Ammon's horn (tissue), 1 donor: ENCODE measurements around the gene SBF1.
"Not testable (repeated sequence)": the region's sequence is repeated elsewhere in the genome, so short reads cannot be mapped to it uniquely, and the experiment has no call there.

Experiments used
- DNase-seq: peaks from one replicate; pipeline ENCODE4 v3.0.0-alpha.2; 2016; ENCODE audit warnings: low spot score

Gene SBF1

DNA sequence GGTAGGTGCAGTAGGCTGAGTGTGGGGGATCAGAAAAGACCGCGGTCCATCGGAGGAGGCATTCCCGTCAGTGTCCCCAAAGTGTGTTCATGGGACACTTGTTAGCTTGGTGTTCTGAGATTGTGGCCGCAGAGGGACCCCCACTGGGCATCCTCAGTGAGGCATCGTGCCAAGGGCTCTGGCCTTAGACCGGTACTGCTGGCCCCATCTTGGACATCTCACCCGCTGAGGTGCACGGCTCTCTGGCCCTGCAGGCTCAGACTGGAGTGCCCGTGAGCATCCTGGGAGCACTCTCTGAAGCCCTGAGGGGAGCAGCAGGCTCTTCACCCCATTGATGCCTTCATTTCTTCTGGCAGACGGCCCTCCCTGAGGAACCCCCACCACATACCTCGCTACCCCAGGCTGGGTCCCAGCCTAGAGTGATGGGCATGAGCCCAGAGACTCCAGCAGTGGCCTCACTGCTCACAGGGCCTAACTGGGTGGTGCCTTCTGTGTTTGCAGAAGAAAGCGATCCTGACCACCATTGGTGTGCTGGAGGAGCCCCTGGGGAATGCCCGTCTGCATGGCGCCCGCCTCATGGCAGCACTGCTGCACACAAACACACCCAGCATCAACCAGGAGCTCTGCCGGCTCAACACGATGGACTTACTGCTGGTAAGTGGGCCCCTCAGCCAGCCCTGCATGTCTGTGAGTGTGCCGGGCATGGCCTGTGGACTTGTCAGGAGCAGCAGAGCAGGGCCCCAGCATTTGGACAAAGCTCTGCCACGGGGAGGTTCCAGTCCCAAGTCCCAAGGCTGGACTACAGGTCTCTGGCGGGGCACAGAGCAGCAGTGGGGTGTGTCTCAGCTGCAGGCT, 51.6 kb downstream of the SBF1 start:
- DNase-seq, result no peak

GRCh38 chr22:50422046-50422445, 52.8 kb downstream of the SBF1 start:
- DNase-seq, result no peak

- no peak for DNase-seq
These were observed 54.3 kb downstream of the SBF1 start for GRCh38 chr22:50420581-50420980.

GRCh38 chr22:50420015-50420414, 54.8 kb downstream of the SBF1 start:
- no peak for DNase-seq

GRCh38 chr22:50419116-50419515, 55.7 kb downstream of the SBF1 start:
- DNase-seq, result no peak

DNA sequence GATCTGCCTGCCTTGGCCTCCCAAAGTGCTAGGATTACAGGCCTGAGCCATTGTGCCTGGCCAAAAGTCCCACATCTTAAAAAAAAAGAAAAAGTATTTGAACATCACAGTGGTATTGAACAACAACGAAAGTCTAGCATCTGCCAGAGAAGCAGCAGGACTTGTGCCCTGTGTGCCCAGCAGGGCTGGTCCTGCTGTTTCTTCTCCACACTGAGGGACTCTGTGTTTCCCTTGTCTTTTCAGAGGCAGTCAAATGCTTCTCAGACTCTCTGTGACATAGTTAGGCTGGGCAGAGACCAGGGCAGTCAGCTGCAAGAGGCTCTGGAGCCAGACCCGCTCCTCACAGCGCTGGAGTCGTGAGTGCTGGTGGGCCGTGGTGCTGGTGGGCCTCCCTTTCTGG, 56.2 kb downstream of the SBF1 start:
- peak; percentile 80 for DNase-seq

DNA sequence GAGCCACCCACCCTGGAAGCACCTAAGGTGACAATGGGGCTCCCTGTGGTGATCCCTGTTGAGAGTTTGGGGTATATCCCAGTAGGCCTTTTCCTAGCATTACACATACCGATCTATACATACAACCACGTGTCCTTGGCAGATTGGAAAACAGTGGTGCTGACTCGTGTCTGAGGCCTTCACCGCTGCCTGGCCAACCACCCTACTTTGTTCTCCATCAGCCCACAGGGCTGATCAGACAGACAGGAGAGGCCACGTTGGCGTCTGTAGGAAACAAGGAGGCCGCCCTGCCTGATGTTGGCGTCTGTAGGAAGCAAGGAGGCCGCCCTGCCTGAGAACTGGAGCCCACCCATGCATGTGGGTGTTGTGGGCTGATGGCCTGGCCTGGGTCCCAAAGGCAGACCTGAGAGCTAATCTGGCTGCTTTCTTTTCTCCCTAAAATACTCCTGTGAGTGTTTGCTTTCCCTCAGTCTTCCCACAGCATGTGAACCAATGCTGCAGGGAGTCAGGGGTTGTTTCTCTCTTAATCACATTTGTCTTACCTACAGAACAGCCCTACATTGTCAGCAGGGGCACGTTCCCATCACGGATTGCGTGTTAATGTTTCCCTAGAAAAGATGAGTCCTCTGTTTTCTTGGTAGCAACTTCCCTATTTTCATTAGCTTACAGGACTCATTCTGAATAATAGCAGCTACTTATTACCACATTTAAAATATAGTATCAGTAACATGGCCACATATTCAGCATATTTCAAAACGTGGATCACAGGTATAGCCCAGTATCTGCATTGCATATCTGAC, 57.2 kb downstream of the SBF1 start:
- no peak for DNase-seq

DNA sequence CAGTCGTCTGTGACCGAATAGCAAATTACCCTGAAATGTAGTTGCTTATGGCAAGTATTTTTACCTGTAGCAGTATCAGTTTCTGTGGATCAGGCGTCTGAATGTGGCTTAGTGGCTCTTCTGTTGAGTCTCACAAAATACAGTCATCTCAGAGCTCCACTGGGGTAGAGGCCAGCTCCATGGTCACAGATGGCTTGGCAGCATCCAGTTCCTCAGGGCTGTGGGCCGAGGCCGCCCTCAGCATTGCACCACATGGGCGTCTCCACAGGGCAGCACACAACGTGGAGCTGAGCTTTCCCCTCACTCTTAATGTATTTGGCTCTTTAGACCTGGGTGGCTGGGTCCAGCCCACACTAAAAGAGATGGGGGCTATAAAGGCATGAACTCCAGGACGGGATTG, 57.8 kb downstream of the SBF1 start:
- peak; percentile 56 for DNase-seq

DNA sequence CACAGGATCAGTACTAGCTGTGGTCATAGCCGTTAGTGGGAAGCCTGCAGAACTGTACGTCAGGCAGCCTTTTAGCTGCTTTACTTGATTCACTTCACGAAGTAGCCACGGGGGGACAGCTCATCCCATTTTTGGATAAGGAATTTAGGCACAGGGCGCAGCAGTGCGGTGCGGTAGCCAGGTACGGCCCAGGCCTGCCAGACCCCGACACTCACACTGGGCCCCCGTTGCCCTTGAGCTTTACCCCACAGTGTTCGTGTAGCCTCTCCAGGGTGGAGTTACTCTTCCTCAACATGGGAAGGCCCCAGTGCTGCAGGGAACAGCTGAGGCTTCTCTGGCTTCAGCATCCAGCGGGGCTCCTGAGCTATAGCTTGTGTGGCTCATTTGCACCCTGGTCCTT, 59.4 kb downstream of the SBF1 start:
- no peak for DNase-seq

DNA sequence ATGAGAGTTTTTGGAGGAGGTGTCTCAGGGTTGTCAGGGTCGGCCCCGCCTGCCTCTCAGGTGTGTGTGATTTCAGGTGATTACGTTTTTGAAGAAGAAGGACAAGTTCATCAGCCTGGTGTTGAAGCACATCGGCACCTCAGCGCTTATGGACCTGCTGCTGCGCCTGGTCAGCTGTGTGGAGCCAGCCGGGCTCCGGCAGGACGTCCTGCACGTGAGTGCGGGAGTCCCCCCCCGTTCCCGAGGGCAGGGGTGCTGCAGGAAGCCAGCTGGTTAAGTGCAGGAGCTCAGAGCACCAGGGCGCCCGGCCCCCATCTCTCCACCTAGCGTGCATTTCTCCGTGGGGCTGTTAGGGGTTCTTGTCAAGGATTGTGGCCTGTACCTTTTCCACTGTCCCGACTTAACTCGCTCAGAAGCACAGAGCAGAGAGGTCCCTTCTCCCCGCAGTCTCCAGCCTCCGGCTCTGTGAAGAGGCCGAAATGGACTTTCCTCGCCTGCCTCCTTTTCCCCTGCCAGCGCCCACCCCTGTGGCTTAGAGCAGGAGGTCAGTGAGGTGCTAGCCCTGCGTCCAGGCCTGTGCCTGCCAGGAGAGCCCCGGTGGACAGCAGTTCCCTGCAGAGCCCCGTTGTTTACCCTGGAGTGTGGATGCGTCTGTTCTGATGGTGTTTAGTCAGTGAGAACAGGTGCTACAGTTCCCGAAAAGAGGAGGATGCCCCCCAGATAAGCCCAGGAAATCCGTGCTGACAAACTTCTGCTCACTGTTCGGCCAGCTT, 60.2 kb downstream of the SBF1 start:
- DNase-seq, result no peak

DNA sequence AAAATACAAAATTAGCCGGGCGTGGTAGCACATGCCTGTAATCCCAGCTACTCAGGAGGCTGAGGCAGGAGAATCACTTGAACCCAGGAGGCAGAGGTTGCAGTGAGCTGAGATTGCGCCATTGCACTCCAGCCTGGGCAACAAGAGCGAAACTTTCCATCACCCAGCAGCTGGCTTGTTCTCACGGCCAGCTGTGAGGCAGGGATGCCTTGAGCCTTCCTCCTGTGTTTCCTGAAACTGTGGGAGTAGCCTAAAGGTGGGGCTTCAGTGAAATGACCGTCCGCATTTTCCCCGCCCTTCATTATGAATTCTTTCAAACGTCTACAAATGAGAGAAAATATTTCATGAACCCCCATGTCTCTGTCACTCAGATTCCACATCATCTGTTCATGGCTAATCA, 65.9 kb downstream of the SBF1 start:
- DNase-seq, result not testable (repeated sequence)

DNA sequence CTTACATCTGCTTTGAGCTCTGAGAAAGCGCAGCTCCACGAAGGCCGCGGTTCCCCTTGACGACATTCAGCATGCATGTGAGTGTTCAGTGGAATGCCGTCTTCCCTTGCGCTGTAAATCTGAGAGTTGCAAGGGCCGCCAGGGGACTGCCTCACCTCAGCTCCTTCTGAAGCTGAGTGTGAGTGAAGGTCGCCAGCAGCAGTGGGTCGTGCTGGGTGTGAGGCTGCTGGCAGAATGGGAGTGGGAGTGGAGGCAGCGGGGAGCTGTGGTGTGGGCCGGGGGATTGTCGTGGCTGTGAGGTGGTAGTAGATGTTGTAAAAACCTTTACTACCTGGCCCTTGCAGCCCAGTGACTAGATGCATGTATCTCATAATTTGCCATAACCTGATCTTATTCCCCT, 66.5 kb downstream of the SBF1 start:
- DNase-seq, result no peak

GRCh38 chr22:50406416-50407170, 68.2 kb downstream of the SBF1 start:
- DNase-seq, result no peak

- peak; percentile 73 for DNase-seq
These were observed 71.1 kb downstream of the SBF1 start for GRCh38 chr22:50403701-50404101.

DNA sequence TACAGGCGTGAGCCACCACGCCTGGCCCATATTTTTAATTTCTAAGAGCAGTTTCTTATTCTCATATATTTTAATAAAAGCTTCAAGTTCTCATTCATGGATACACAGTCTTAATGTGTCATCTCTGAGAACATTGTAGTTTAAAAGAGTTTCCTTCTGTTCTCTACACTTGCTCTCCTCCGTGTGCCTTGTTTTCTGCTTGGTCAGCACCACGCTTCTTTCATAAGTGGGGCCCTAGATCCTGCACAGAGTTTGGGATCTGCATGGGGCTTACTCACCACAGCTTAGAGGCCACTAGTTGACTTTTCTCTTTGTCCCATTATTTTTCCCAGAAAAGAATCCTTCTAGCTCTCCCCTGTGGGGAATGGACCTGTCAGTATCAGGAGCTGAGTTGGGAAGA, 72.9 kb downstream of the SBF1 start:
- no peak for DNase-seq

GRCh38 chr22:50400931-50401330, 73.9 kb downstream of the SBF1 start:
- no peak for DNase-seq

DNA sequence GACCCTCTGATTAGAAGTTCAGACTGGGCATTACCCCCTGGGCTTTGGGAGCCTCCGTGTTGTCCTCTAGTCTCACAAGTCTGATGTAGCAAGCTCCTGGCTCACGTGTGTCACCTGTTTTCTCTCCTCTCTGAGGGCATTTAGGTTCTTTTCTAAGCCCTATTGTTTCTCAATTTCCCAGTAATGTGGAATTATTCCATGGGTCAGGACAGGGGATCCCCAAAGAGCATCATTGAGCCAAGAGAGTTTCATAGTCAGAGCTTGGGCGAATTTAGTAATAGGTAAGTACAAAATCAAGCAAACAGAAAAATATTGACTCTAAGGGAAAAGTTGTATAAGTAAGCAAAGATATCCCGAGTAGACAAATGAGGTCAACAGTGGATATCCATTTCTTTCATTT, 74.4 kb downstream of the SBF1 start:
- DNase-seq, result no peak

DNA sequence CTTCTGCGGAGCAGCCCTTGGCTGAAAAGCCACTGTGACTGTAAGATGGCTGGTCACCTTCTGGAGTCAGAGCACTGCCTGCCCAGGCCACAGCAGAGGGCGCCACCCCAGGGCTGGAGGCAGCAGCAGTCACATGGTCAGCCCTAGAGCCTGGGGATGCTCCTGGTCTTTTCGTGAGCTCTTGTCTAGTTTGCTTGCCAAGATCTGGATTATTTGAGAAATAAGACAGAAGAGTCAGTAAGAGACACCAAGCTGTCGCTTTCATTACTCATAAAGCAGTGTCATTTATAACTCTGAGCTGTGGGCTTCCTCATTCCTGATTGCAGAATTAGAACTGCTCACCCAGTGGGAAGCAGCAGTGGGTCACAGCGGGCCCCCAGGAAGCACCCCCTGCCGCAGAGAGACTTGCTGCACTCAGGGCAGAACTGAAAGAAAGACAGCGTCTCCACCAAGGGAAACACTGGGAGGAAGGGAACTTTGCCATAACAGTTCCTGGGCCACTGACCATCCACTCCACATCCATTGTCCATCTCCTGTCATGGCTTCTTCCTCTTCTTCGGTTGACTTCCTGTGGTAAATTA, 75.0 kb downstream of the SBF1 start:
- peak; percentile 78 for DNase-seq

- DNase-seq, result no peak
These were observed 75.8 kb downstream of the SBF1 start for GRCh38 chr22:50398831-50399648.

- not testable (repeated sequence) for DNase-seq
These were observed 77.3 kb downstream of the SBF1 start for GRCh38 chr22:50397371-50398060.
